DMS153 treated with DMSO at 0.1 percent for 48 hours (cell line): ENCODE measurements around the gene CPNE2.

Experiments used
- DNase-seq: peaks from one replicate; lab custom pipeline; 2025; ENCODE audit not compliant: unreplicated experiment; lab: John Stamatoyannopoulos, UW

Gene CPNE2

DNA sequence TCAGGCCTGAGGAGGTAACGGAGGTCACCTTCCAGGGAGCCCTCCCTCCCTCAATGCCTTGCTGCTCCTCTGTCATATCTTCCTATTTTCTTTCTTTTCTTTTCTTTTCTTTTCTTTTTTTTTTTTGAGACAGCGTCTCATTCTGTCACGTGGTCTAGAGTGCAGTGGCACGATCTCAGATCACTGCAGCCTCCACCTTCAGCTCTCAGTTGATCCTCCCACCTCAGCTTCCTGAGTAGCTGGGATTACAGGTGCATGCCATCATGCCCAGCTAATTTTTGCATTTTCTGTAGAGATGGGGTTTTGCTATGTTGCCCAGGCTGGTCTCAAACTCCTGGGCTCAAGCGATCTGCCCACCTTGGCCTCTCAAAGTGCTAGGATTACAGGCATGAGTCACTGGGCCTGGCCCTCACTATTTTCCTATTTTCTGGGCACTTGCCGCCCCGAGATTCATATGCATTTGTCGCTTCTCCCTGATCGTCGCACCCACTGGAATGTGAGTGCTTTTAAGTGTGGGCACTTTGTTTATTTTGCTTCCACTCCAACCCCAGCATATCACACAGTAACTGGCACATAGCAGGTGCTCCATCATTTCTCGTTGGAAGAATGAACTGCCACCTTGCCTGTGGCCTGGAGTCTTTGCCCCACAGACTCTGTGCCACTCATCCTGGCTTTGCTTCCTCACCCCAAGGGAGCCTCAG lies 31.7 kb downstream of the CPNE2 start:
- no peak for DNase-seq

GRCh38 chr16:57125376-57125775 lies 33.0 kb downstream of the CPNE2 start:
- no peak for DNase-seq

DNA sequence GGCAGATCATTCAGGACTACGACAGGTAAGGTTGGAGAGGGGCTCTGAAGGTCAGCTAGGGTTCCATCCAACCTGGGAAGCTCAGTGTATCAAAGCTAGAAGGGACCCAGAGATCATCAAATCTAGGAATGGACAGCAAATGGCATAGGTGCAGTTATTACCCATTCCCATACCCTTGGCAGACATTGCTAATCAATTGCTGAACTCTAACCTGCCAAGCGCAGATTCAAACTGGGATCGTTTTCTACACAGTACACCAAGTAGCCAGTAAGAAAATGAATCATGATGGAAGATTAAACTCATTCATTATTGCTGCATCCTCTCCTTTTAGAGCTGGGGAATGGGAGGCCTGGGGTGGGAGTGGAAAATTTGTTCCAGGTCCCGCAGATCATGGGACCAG lies 33.6 kb downstream of the CPNE2 start:
- DNase-seq: no peak

GRCh38 chr16:57126411-57126810 lies 34.0 kb downstream of the CPNE2 start:
- DNase-seq: no peak

DNA sequence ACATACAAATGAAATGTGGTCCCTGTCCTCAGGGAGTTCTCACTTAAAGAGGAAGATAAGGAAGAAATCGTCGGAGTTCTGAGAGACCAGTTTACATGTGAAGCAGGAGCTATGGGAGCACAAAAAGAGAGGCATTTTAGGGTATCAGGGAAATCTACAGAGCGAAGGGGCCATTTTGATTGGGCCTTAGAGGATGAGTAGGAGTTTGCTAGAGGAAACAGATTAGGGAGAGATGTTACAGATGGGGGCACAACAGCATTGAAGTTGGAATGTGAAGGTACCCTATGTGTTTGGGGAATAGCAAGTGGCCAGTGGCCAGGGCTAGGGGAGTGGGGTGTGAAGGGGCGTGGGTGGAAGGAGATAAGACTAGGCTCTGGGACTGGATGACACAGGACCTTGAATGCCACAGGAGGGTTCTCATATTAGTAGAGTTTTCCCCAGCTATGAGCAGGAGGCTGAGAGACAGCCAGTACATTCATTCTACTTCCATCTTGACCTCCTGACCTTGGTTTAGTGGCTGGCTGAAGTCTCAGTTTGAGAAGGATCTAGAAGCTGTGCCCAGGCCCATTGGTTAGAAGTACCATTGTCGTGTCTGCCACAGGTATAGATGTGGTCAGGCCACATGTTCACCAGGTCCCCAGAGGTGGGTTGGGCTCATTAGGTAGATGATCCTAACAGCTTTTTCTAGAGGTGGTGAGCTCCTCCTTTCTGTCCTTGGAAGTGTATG lies 34.8 kb downstream of the CPNE2 start:
- no peak for DNase-seq

DNA sequence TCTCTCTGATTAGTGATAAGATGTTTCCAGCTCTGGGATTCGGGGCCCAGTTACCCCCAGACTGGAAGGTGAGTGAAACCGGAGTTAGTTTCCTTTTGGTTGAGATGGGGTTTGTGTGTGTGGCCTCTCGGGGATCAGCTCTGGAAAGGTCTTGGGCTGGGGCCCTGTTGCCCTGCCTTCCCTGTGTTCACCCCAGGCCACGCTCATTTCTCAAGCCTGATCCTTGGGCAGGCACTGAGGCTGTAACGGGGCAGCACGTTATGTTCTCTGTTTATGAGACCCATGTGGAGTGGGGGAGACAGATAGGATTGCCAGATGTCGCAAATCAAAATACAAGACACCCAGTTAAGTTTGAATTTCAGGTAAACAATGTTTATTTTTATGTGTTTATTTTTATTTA lies 35.5 kb downstream of the CPNE2 start:
- DNase-seq: no peak

- DNase-seq: no peak
These were observed 36.5 kb downstream of the CPNE2 start for GRCh38 chr16:57128771-57129389.

GRCh38 chr16:57130950-57131321 lies 38.6 kb downstream of the CPNE2 start:
- DNase-seq: no peak

- DNase-seq: no peak
These were observed 39.1 kb downstream of the CPNE2 start for GRCh38 chr16:57131351-57131970.

DNA sequence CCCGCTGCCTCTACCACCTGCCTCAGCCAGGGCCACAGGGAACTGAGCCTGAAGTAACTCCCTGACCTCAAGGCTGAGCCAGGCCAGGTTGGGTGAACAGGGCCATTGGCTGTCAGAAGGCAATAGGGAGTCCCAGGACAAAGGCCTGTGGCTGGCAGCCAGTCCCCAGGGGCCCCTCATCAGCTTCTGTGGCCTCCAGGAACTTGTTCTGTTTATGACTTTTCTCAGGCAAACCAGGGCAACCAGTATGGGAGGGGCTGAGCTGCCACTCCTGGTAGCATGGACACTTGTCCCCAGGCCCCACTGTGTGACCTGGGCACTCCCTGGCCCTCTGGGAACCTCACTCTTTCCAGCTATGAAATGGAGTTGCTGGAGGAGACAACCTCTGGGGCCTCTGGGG lies 40.1 kb downstream of the CPNE2 start:
- peak; percentile 63 for DNase-seq

DNA sequence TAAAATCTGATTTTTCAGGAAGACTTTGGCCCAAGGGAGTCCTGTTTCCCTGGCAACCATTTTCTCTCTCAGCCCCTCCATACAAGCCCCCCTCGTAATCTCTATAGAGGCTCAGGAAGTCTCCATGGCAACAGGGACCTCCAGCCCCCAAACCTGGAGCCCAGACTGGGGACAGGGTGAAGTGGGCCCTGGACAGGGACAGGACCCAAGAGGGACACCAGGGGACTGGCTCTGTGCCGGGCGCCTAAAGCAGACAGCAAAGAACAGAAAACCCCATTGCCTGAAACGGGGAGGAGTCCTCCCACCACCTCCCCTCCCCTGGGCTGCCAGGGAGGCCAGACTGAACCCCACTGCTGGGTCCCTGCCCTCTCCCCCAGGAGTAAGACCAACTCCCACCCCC lies 40.6 kb downstream of the CPNE2 start:
- no peak for DNase-seq

DNA sequence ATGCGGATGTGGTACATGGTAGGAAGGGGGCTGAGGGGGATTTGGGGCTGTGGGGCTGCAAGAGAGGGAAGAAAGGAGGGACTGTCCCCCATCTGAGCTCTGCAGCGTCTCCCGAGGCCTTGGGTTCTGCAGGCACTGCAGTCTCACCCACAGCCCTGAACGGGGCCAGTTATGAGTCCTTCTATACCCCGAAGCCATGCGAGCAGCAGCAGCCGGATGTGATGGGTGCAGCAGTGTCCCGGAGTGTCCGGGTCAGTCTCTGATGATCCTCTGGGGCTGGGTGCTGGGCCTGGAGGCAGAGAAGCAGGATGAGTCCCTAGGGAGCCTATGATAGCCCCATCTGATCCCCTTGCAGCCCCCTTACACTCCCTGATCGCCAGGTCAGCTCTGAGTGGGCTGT lies 41.5 kb downstream of the CPNE2 start:
- no peak for DNase-seq

GRCh38 chr16:57134982-57135381 lies 42.6 kb downstream of the CPNE2 start:
- DNase-seq: peak; percentile 48

DNA sequence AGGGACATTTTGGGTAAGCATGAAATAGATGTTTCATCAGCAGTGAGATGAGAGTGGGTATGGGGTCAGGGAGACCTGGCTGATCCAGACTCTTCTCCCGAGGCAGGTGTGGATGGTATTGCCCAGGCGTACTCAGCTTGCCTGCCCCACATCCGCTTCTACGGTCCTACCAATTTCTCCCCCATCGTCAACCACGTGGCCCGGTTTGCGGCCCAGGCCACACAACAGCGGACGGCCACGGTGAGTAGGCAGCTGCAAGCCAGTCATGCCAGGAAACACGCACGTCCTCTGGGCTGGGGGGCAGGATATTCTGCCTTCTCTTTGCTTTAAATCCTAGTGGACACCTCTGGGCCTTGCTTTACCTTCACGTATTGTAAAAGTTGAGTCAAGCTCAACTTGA lies 44.7 kb downstream of the CPNE2 start:
- DNase-seq: no peak

DNA sequence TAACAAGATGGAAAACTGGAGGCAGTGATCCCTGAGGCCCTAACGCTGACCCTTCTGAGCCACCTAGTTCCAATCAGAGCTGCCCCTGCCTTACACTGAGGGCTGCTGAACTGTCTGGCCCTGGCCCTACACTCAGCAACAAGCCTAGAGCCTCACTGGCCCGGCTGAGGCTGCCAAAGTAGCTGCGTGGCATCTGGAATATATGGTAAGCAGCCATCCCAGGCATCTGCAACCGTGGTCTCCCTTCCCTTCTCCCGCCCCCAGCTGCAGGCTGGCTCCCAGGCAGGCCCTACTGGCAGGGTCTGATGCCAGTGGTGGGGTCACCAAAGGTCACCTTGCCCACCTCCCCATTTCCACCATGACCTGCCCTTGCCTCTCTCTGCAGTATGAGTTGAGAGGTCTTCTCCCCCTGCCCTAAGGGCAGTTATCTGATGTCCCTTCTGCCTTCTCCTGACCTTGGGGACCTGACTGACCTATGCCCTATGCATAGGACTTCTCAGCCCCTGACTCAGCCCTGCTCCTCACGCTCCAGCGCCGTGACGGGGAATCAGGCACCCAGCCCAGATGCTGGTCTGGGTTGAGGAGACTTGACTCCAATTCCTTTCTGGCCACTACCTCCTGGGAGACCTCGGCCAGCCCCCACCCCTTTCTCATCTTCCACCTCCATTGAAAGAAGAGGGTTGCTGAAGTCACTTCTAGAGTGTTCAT lies 45.3 kb downstream of the CPNE2 start:
- no peak for DNase-seq

- DNase-seq: no peak
These were observed 46.0 kb downstream of the CPNE2 start for GRCh38 chr16:57138281-57138935.

GRCh38 chr16:57140931-57141668 lies 48.7 kb downstream of the CPNE2 start:
- DNase-seq: no peak

DNA sequence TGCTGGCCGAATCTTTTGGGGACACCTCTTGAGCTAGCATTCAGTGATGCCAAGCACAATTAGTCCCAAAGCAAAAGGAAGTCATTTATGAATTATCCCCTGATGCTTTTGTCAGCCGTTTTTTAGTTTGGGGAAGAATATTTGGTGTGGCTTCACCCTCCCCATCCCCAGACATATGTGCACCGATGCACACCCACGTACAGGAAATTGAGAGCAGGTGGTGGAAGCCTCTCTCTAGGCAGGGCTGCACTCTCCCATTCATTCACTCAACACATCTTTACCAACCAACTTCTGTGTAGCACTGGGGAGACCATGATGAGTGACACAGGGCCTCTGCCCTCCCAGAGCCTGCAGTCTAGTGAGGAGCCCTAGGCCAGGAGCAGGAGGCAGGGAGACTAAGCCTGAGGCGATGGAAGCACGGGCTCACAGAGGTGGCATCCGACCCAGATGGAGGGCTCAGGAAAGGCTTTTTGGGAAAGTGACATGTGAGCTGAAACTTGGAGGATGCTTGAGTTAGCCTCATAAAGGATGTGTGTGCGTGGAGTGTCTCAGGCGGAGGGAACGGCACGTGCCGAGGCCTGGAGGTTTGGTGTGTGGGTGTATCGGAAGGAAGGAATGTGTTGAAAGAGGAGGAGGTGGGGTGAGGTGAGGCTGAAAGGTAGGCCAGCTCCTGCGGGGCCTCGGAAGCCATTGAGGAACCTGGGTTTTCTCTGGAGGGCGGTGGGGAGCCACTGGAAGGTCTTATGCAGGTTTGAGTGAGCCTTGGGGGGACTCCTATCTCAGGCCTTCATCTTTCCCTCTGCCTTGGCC lies 49.6 kb downstream of the CPNE2 start:
- DNase-seq: no peak
